Right cardiac atrium (tissue), 5 donors: ENCODE data around the gene C1QTNF1. TPM values are rescaled to one million over a fixed set of nuclear protein-coding genes. Genes with fewer than 3 reads are reported as not detected.

Source experiments
- ATAC-seq, 2 donors: fragments of 200-7000 bp; cut with Tn5 transposase; one replicate each; pipeline versions ENCODE4 v1.8.0 to v1.9.1; 2020; ENCODE audit warnings: moderate library complexity in 2 of 2, mild to moderate bottlenecking in 1 of 2
- DNase-seq, 3 donors: peaks; one replicate each; pipeline ENCODE4 v3.0.0-alpha.2; 2020
- H3K27ac ChIP-seq: one replicate; pipeline ENCODE4 v1.5.1; 2013; ENCODE audit warnings: mild to moderate bottlenecking, low read length, control low read depth, moderate library complexity
- H3K27me3 ChIP-seq: one replicate; pipeline ENCODE4 v1.6.1; 2013; ENCODE audit not compliant: control insufficient read depth, insufficient read depth
- H3K4me1 ChIP-seq: one replicate; pipeline ENCODE4 v1.6.1; 2013; ENCODE audit warnings: low read length; ENCODE audit not compliant: control insufficient read depth, insufficient read depth
- H3K4me3 ChIP-seq: one replicate; pipeline ENCODE4 v1.5.1; 2013; ENCODE audit warnings: low read length, control low read depth
- H3K9me3 ChIP-seq: one replicate; pipeline ENCODE4 v1.6.1; 2013; ENCODE audit warnings: low read length; ENCODE audit not compliant: control insufficient read depth
- WGBS: extraction: QIAGEN DNeasy Blood & Tissue Kit; methylation state at CpG from one replicate; pipeline ENCODE4 v1.1.7; 2013; 5-methylcytosine and 5-hydroxymethylcytosine counted together
- intact Hi-C, 4 donors: fragments of 100-400 bp; cut with DNase I; formaldehyde crosslinking; loops; one replicate each; pipeline versions ENCODE4 v1.11.0 to v1.14.0; 2022 to 2023
- long read RNA-seq, 4 donors: library from polyadenylated mRNA; unstranded; transcript quantifications; one replicate each; pipeline ENCODE4 v2.0.0, GENCODE V29; 2020 to 2021
- polyA plus RNA-seq: library from polyadenylated mRNA; stranded (reverse); fragments of 200-250 nt; gene quantifications from one replicate; pipeline ENCODE4 v1.2.3, GENCODE V29; 2013
- total RNA-seq, 4 donors: library from RNA; stranded (reverse); fragmentation: NEBNext Ultra II Directional; extraction: Animal tissue kit (Norgen Biotek cat#: 25700); gene quantifications; one replicate each; pipeline ENCODE4 v1.2.1, GENCODE V29; 2021
- donor health status: healthy with polysubstance abuse.
- donor health status: DM: no; HTN: yes; CAD: no.
- donor health status: DM: no; HTN: no; CAD: no.
- donor health status: DM: no; HTN: yes; CAD: no; lungs with severe emphysema.
- donor health status: DM: yes; HTN: yes; CAD: no.

C1QTNF1 gene, protein sequence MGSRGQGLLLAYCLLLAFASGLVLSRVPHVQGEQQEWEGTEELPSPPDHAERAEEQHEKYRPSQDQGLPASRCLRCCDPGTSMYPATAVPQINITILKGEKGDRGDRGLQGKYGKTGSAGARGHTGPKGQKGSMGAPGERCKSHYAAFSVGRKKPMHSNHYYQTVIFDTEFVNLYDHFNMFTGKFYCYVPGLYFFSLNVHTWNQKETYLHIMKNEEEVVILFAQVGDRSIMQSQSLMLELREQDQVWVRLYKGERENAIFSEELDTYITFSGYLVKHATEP
- total RNA-seq (100 to 1,000 TPM; 232 to 655 (median 355) TPM), polyA plus RNA-seq (286 TPM)
- long read RNA-seq, donor 1, transcript C1QTNF1-204 (4 exons, 2,833 nt): minor isoform, 8 of 345 reads
- long read RNA-seq, donor 1, transcript C1QTNF1-206 (4 exons, 1,672 nt): major isoform, 123 of 345 reads
- long read RNA-seq, donor 1, transcript C1QTNF1-208 (3 exons, 1,600 nt): minor isoform, 9 of 345 reads
- long read RNA-seq, donor 1, partial matches to known transcripts: 179 of 345 reads
- long read RNA-seq, donor 1, other reads (novel, unspliced or antisense): 11 of 345 reads
- long read RNA-seq, donor 2, transcript C1QTNF1-204 (4 exons, 2,833 nt): minor isoform, 6 of 350 reads
- long read RNA-seq, donor 2, transcript C1QTNF1-207 (5 exons, 1,396 nt): minor isoform, 11 of 350 reads
- long read RNA-seq, donor 2, transcript C1QTNF1-206 (4 exons, 1,672 nt): major isoform, 169 of 350 reads
- long read RNA-seq, donor 2, transcript C1QTNF1-205 (4 exons, 1,294 nt): minor isoform, 24 of 350 reads
- long read RNA-seq, donor 2, partial matches to known transcripts: 107 of 350 reads
- long read RNA-seq, donor 2, other reads (novel, unspliced or antisense): 20 of 350 reads
- long read RNA-seq, donor 3, transcript C1QTNF1-201 (3 exons, 2,624 nt): minor isoform, 9 of 339 reads
- long read RNA-seq, donor 3, transcript C1QTNF1-206 (4 exons, 1,672 nt): major isoform, 46 of 339 reads
- long read RNA-seq, donor 3, transcript C1QTNF1-205 (4 exons, 1,294 nt): minor isoform, 27 of 339 reads
- long read RNA-seq, donor 3, transcript C1QTNF1-204 (4 exons, 2,833 nt): minor isoform, 10 of 339 reads
- long read RNA-seq, donor 3, partial matches to known transcripts: 215 of 339 reads
- long read RNA-seq, donor 3, other reads (novel, unspliced or antisense): 16 of 339 reads
- long read RNA-seq, donor 4, transcript C1QTNF1-206 (4 exons, 1,672 nt): major isoform, 97 of 194 reads
- long read RNA-seq, donor 4, transcript C1QTNF1-201 (3 exons, 2,624 nt): minor isoform, 10 of 194 reads
- long read RNA-seq, donor 4, partial matches to known transcripts: 5 of 194 reads
- long read RNA-seq, donor 4, other reads (novel, unspliced or antisense): 71 of 194 reads

DNA sequence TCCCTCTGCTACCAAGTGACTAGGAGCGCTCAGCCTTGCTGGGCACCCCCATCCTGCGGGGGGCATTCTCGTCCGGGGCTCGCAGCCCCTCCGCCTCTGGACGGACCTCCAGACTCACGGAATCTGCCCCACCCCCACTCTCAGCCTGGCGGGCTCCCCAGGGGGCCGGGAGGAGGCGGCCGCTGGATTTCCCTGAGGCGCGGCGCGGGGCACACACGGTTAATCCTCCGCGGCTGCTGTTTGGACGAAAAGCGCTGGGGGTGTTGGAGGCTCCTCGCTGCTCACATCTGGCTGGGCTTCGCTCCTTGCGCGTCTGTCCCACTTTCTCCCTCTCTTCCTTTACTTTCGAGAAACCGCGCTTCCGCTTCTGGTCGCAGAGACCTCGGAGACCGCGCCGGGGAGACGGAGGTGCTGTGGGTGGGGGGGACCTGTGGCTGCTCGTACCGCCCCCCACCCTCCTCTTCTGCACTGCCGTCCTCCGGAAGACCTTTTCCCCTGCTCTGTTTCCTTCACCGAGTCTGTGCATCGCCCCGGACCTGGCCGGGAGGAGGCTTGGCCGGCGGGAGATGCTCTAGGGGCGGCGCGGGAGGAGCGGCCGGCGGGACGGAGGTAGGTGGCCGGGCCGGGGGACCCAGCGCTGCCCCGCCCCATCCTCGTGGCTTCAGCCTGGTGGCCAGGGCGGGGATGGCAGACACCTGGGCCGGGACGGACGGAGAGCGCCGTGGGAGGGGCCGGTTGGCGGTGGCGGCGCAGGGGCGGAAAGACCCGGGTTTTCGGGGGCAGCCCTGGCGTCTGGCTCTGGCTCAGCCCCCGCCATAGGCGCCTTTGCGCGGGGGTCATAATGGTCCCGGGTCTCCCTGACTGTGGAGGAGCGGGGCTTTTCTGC, at the start of gene C1QTNF1:
TSS of gene C1QTNF1 (plus strand) at position 284 of the 886 bp plus-strand sequence. CDS start 19,800 bp downstream, outside the sequence.
- Histone ChIP-seq H3K4me3 (peak within 1 kb of the TSS; percentile 52), H3K27ac (peak within 1 kb of the TSS; percentile 90), H3K9me3 (no peaks in the 10 kb centered on the region), H3K27me3 (no peaks in the 10 kb centered on the region), H3K4me1 (peaks cover 28% of the 10 kb centered on the region)
- DNase-seq (peak; percentile 84 to 91 (median 91)), ATAC-seq (peak; percentile 22 to 26)
- intact Hi-C loops: no loop called here
- 1% methylated on average over 77 of the region's 77 CpGs for WGBS

DNA sequence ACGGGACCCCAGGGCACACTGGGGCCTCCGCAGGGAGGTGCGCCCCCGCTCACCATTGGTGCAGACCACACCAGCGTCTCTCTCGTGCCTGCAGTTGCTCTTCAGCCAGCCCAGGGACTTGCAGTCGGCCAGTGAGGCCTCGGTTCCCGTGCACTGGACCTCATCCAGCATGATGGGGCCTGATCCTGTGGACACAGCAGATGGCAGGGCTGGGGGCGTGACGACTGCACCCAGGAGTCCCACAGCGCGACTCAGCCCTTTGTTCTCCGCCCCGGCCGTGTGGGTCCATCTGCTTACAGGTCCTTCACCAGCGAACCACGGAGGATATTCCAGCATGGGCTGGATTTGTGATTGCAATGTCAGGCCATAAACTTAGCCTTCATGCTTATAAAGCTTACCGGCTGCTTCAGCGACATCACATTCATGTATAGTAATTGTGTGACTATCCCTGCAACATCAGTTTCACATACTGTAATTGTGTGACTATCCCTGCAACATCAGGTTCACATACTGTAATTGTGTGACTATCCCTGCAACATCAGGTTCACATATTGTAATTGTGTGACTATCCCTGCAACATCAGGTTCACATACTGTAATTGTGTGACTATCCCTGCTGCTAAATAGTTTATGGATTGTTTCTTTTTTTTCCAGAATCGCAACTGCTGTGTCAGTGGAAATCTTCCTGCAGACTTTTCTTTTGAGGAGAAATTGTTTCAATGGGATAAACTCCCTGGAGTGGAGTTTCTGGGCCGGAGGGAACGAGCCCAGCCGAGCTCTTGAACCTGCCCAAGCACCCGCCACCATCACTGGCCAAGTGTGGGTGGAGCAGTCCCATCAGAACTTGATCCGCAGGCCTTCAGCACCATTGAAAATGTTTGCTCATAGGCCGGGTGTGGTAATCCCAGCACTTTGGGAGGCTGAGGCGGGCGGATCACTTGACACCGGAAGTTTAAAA, 49.1 kb upstream of the C1QTNF1 start:
- ATAC-seq (peak; percentile 53 to 56), DNase-seq (peak; percentile 79 to 90 (median 80))
- Histone ChIP-seq H3K27ac (no peak overlapping the region), H3K4me1 (no peaks in the 10 kb centered on the region), H3K4me3 (no peak overlapping the region), H3K9me3 (no peaks in the 10 kb centered on the region), H3K27me3 (no peaks in the 10 kb centered on the region)
- intact Hi-C loops: loop anchor here in 1 of 4 donors (5.0 kb wide), 1 partner anchor 108 kb away; no protein-coding TSS in a partner anchor
- 56% methylated on average over 30 of the region's 30 CpGs for WGBS

DNA sequence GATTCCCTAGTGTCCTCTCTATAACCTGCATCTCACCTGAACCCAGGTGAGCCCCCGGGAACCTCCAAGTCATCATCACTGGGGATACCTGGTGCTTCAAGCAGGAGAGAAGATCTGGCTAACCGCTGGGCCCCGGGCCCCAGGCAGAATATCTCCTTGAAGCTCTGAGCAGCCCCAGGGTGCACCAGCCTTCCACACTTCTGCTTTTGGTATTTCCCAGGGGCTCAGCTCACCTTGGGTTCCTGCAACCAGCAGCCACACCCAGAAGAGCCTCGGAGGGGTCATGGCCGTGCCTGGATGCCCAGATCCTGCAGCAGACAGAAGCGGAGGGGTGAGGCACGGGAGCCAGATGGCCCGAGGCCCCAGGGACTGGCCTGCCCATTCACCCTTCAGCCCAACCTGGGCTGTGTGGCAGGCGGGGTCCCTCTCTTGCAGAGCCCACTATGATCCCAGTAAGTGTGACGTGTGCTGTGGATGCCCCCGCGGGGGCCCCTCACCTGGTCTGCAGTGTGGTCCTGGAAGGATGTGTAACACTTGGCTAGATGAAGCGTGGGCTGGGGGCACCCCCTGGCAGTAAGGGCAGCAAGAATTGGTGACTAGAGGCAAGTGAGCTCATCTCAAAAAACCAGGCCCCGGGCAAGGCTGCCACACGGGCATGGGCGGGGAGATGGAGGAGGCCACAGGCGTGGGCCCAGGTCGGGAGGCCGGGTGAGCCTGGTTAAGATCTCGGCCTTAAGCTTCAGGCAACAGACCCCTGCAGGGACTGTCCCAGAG, 46.9 kb upstream of the C1QTNF1 start:
- Histone ChIP-seq H3K9me3 (no peaks in the 10 kb centered on the region), H3K27me3 (no peaks in the 10 kb centered on the region), H3K27ac (no peak overlapping the region), H3K4me1 (peaks cover 2% of the 10 kb centered on the region), H3K4me3 (no peak overlapping the region)
- intact Hi-C loops: no loop called here
- WGBS: 79% methylated on average over 20 of the region's 20 CpGs
- no peak for ATAC-seq
- DNase-seq: peak in 1 of 3 donors; percentile 60

DNA sequence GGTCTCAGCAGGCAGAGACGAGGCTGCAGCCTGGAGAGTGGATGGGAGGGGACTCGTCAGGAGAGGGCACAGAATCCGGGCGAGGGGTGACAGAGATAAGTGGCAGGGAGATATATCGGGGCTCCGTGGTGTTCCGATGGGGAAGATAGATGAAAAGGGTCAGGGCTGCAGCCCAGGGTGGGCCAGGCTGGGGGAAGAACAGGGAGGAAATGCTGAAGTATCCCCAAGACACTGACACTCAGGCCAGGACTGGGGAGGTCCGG, 46.4 kb upstream of the C1QTNF1 start:
- intact Hi-C loops: no loop called here
- Histone ChIP-seq H3K9me3 (no peaks in the 10 kb centered on the region), H3K27ac (peak overlapping the region; percentile 81), H3K4me1 (peaks cover 2% of the 10 kb centered on the region), H3K27me3 (no peaks in the 10 kb centered on the region), H3K4me3 (no peak overlapping the region)
- ATAC-seq (no peak), DNase-seq (peak in 1 of 3 donors; percentile 52)
- 61% methylated on average over 8 of the region's 8 CpGs for WGBS

DNA sequence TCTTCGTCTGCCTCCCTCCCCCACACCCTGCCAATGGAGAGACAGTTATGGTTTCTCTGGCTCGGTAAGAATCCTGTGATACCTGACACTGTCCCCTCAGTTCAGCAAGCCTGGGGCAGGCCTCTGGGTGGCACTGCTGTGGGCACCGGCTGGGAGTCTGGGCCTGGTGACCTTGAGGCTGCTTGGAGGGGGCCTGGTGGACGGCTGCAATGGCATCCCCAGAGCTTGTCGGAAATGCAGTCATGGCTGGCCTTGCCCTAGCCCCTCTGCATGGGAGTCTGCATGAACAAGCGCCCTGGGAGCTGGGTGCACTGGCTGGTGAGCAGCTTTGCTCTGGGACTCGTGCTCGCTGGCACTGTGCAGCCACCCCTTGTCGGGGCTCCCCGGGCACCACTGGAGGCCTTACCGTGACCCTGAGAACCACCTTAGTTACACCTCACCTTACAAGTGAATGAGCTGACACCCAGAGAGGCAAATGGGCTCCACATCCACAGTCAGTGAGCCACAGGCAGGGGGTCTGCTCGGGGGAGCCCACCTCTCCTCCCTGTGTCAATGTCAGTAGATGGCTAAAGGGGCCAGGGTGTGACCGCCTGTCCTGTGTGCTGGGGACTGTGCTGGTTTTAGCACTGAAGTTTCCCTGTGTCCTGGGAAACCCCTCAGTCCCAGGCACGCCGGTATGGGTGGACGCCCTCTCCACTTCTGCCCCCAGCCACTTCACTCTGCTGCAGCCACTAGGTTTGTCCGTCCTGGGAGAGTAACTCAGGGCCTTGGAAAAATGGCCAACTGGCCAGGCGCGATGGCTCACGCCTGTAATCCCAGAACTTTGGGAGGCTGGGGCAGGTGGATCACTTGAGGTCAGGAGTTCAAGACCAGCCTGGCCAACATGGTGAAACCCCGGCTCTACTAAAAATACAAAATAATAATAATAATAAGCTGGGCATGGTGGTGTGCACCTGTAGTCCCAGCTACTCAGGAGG, 45.7 kb upstream of the C1QTNF1 start:
- Histone ChIP-seq H3K4me3 (no peak overlapping the region), H3K4me1 (peaks cover 2% of the 10 kb centered on the region), H3K9me3 (no peaks in the 10 kb centered on the region), H3K27me3 (no peaks in the 10 kb centered on the region), H3K27ac (peak overlapping the region; percentile 81)
- peak; percentile 12 to 40 for ATAC-seq
- peak in 2 of 3 donors; percentile 77 to 84 for DNase-seq
- intact Hi-C loops: no loop called here
- WGBS: 73% methylated on average over 21 of the region's 21 CpGs

DNA sequence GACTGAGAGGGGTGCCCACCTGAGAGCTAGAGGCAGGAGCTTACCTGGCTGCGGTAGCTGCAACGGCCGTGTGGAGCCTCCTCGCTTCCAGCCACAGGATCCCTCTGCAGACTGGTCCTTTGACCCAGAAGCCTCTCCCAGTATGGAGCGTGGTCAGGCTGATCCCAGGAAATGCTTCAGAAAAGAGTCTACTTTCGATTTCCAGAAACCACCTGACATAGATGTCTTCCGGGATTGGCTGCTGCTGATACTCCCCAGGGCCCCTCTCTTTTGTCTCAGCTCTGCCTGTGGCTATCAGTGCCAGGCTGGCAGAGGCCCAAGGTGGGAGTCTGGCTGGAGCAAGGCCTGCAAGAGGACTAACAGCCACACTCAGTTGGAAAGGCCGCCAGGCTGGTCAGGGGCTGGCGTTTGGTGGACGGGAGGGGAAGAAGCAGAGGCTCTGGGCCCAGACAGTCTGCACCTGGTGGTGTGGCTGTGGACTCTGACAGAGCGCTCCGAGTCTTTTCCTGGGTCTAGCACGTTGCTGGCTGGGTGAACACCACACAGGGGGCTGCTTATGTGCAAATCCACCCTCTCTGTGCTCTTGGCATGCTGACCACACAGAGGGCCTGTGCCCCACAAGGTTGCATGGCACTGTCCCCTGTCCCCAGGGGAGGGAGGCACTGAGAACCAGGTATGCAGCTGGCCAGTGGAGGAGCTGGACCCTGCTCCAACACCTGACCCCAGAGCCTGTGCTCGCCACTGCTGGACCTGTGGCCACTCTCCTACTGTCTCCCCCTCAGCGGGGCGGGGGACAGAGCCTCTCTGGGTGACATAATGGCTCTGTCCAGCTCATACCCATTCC, 44.0 kb upstream of the C1QTNF1 start, which contains the start of gene LGALS3BP:
TSS of gene LGALS3BP (minus strand) at position 144 of the 844 bp plus-strand sequence. CDS start 2,732 bp downstream, outside the sequence.
- Histone ChIP-seq H3K27ac (peak within 1 kb of the TSS; percentile 74), H3K27me3 (no peaks in the 10 kb centered on the region), H3K4me3 (peak within 1 kb of the TSS; percentile 16), H3K9me3 (no peaks in the 10 kb centered on the region), H3K4me1 (peaks cover 2% of the 10 kb centered on the region)
- DNase-seq (peak; percentile 81 to 95 (median 92)), ATAC-seq (peak; percentile 71 to 80)
- intact Hi-C loops: no loop called here
- WGBS: 48% methylated on average over 16 of the region's 16 CpGs

DNA sequence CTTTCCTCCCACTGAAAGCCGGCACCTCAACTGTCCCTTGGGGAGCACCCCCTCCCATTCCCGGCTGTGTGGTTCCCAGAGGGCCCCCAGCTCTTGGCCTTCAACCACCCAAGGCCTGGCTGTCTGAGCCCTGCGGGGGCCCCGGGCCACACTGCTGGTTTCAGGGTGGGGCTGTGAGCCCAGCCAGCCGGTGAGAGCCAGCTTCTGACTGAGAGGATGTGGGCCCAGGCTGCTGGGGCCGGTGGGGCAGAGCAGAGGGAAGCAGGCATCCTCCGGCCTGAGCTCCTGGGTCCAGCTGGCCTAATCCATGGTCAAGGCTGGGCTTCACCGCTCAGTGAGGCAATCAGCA, 43.4 kb upstream of the C1QTNF1 start:
- intact Hi-C loops: no loop called here
- H3K27ac ChIP-seq: no peak overlapping the region
- peak in 1 of 2 donors; percentile 1 for ATAC-seq
- peaks cover 2% of the 10 kb centered on the region for H3K4me1 ChIP-seq
- H3K27me3 ChIP-seq: no peaks in the 10 kb centered on the region
- no peak overlapping the region for H3K4me3 ChIP-seq
- peak in 1 of 3 donors; percentile 50 for DNase-seq
- WGBS: 71% methylated on average over 8 of the region's 8 CpGs
- no peaks in the 10 kb centered on the region for H3K9me3 ChIP-seq
